ENCODE data around the gene PKD2L1. TPM values are rescaled to one million over a fixed set of nuclear protein-coding genes. Genes with fewer than 3 reads are reported as not detected.

Gene PKD2L1
- total and polyA plus RNA-seq, 2 of the 8 experiments (the other 6 are each of a cell fraction or from before 2014, with no cell fraction given): 0.20 to 0.33 TPM

GRCh38 chr10:100372415-100373297 is 42.6 kb upstream of the PKD2L1 start:
- Histone ChIP-seq H2AK5ac (ENCODE audit: low read depth, low read length) (peak overlapping the region; percentile 87), H4K5ac (ENCODE audit: insufficient read length, low read depth, low read length) (peak overlapping the region; percentile 68), H3K36me3 (ENCODE audit: control insufficient read depth in 2 of 4, insufficient read depth in 4 of 4, low read length in 3 of 4) (no peaks in the 10 kb centered on the region), H4K91ac (replicated peaks; ENCODE audit: insufficient read length, low read length) (peak overlapping the region; percentile 23), H2AFZ (ENCODE audit: low read length) (no peak overlapping the region), H3K9ac (replicated peaks in 1 of 4; ENCODE audit: extremely low read depth in 1 of 4, low read depth in 3 of 4, low read length in 3 of 4) (peak overlapping the region in 3 of 4 experiments; percentile 28 to 82 (median 36); a peak in 6 of 7 replicates), H2BK12ac (ENCODE audit: low read depth, low read length) (peak overlapping the region; percentile 93; the same call in 1 of the 2 replicates), H3K4me2 (ENCODE audit: insufficient read depth in 1 of 2, low read depth in 2 of 2, low read length in 2 of 2) (peak overlapping the region; percentile 71 to 73), H2BK15ac (ENCODE audit: low read length) (no peak overlapping the region), H3K18ac (ENCODE audit: extremely low read depth, low read length) (peak overlapping the region; percentile 98), H3K56ac (replicated peaks; ENCODE audit: insufficient read length, low read depth, low read length) (peak overlapping the region; percentile 50), H3K27me3 (replicated peaks in 1 of 4; ENCODE audit: control insufficient read depth in 3 of 4, extremely low read depth in 1 of 4, insufficient read depth in 3 of 4, low read length in 3 of 4) (no peaks in the 10 kb centered on the region), H3K23ac (ENCODE audit: insufficient read length) (no peak overlapping the region), H4K20me1 (replicated peaks in 1 of 2; ENCODE audit: control insufficient read depth in 1 of 2, insufficient read depth in 2 of 2, low read length in 2 of 2) (no peaks in the 10 kb centered on the region), H2BK5ac (ENCODE audit: low read depth, low read length) (peak overlapping the region; percentile 97), H3K9me3 (ENCODE audit: insufficient read depth in 2 of 2, low read depth in 1 of 2, low read length in 1 of 2) (no peaks in the 10 kb centered on the region), H3K79me2 (ENCODE audit: control insufficient read depth in 1 of 2, insufficient read depth in 2 of 2, low read length in 2 of 2) (peaks cover 0 to 19% of the 10 kb centered on the region in 2 experiments; a peak in 2 of 4 replicates), H4K8ac (ENCODE audit: extremely low read depth, insufficient read depth, low read length) (peak overlapping the region; percentile 60; the same call in 1 of the 2 replicates), H2BK120ac (replicated peaks; ENCODE audit: low read depth, low read length) (peak overlapping the region; percentile 92), H3K79me1 (ENCODE audit: low read depth, low read length) (no peaks in the 10 kb centered on the region), H3K27ac (ENCODE audit: low read depth, low read length) (peak overlapping the region; percentile 59; the same call in 1 of the 2 replicates), H2BK20ac (ENCODE audit: low read length) (peak overlapping the region; percentile 62; the same call in 1 of the 2 replicates), H3K4me1 (replicated peaks in 1 of 4; ENCODE audit: control insufficient read depth in 3 of 4, insufficient read depth in 4 of 4, low read length in 3 of 4) (peaks cover 8 to 25% (median 9%) of the 10 kb centered on the region in 4 experiments), H3K4me3 (ENCODE audit: extremely low read depth in 1 of 4, insufficient read depth in 2 of 4, low read depth in 3 of 4, low read length in 4 of 4) (peak overlapping the region; percentile 63 to 71 (median 66)), H3K4ac (replicated peaks; ENCODE audit: insufficient read length, low read depth, low read length) (peak overlapping the region; percentile 2), H3K14ac (ENCODE audit: insufficient read length) (no peak overlapping the region), H3K23me2 (ENCODE audit: low read depth, low read length) (peaks cover 10% of the 10 kb centered on the region)
- WGBS, 2 experiments (ENCODE audit: extremely low coverage in 1 of 2, insufficient coverage in 1 of 2, insufficient read length in 1 of 2, insufficient replicate concordance in 2 of 2, low coverage in 1 of 2, low lambda C conversion rate in 2 of 2, missing lambda C conversion rate in 1 of 2): 13% methylated on average over 16 of the region's 16 CpGs; no CpG with 5 or more reads in 1 of the 2 experiments
- no peak for TF ChIP-seq KDM5A (IDR thresholded peaks at IDR 0.05; ENCODE audit: low read length)
- peak; percentile 1; the same call in 1 of the 2 replicates for TF ChIP-seq PHF8 (conservative IDR thresholded peaks at IDR 0.05; ENCODE audit: low read depth, low read length)
- TF ChIP-seq TAF7 (optimal IDR thresholded peaks at IDR 0.05; ENCODE audit: borderline replicate concordance, low read depth, low read length): peak; percentile 12
- 0 out of 2 replicates have a peak, but pooled peaks have one; percentile 34 for TF ChIP-seq YY1 (IDR thresholded peaks at IDR 0.05; ENCODE audit: low read depth, low read length)
- POLR2A ChIA-PET (ENCODE audit: partially characterized antibody): interaction anchor here (0.8 to 4.6 kb wide), 20 partner anchors 7 to 523 kb away, joined by 3 to 85 read pairs (median 6); partner anchors contain the start of genes PKD2L1 and SCD
- CTCF ChIA-PET (ENCODE audit: partially characterized antibody): interaction anchor here (0.9 to 1.2 kb wide), 3 partner anchors 30 to 136 kb away, joined by 3 to 5 read pairs (median 4); no protein-coding TSS in a partner anchor
- DNase-seq (ENCODE audit: low read depth in 1 of 2, low spot score in 2 of 2) (no peak), FAIRE-seq (no peak)

Measured in H1 (cell line).